GM12874 (cell line): Measurements from ENCODE around the gene STX18.
A peak's percentile ranks its signal among the peaks of the same experiment; 100 is the strongest.

Experiments
- TF ChIP-seq, protein P1 (sequence below): IDR thresholded peaks from 2 replicates; pipeline ENCODE4 v1.5.1; 2011; ENCODE audit warnings: low read depth, mild to moderate bottlenecking, control low read depth, low read length, moderate library complexity; ENCODE audit not compliant: insufficient read depth

STX18 gene

DNA sequence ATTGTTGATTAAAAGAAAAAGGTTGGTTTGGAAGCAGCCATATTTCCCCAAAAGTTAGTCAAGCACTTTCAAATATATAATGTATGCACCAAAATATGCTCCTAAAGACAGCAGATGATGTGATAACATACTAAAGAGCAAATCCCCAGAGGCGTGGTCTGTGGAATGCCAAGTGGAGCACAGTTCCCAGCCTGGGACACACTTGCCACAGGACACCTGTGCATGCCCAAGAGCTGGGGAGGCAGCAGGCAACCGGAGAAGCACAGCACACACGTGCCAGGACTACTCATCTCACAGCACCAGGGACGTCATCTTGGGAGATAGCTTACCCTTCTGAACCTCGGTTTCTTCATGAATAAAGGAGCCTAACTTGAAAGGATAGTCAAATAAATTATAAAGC is 12.5 kb downstream of the STX18 start:
- TF ChIP-seq, protein P1, sequence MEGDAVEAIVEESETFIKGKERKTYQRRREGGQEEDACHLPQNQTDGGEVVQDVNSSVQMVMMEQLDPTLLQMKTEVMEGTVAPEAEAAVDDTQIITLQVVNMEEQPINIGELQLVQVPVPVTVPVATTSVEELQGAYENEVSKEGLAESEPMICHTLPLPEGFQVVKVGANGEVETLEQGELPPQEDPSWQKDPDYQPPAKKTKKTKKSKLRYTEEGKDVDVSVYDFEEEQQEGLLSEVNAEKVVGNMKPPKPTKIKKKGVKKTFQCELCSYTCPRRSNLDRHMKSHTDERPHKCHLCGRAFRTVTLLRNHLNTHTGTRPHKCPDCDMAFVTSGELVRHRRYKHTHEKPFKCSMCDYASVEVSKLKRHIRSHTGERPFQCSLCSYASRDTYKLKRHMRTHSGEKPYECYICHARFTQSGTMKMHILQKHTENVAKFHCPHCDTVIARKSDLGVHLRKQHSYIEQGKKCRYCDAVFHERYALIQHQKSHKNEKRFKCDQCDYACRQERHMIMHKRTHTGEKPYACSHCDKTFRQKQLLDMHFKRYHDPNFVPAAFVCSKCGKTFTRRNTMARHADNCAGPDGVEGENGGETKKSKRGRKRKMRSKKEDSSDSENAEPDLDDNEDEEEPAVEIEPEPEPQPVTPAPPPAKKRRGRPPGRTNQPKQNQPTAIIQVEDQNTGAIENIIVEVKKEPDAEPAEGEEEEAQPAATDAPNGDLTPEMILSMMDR = no peak

DNA sequence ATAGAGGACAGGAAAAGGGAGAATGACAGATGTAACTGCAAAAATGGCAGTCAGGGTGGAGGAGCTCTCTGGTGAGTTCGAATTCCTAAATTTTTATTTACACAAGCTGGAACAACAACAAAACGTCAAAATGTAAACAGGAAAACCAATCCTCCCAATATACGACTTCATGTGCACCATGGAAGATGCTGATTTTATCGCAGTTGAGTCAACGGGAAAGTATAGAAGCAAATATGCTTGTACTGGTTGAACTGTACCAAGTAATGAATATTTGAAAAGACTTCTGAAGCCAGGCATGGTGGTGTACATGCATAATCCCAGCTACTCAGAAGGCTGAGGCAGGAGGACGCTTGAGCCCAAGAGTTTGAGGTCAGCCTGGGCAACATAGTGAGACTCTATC is 15.4 kb downstream of the STX18 start:
- TF ChIP-seq, protein P1 = no peak

DNA sequence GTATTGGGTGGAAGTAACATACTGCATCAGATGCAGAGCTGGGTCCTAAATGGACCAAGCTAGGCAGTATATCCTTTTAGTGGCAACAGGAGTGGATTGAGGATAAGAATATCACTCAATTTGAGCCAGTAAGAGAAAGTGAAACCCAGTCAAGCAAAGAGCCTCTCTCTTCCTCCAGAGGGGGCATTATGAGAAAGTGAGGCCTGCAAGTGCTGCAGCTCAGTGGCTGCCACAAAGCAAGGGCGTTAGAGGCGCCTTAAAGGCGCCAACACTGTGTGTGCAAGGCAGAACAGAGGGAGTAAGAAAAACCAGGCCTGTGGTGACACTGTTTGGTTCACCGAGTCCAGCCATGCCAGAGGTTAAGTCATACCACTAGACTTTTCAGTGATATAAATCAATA is 17.5 kb downstream of the STX18 start:
- TF ChIP-seq, protein P1 = peak; percentile 25

DNA sequence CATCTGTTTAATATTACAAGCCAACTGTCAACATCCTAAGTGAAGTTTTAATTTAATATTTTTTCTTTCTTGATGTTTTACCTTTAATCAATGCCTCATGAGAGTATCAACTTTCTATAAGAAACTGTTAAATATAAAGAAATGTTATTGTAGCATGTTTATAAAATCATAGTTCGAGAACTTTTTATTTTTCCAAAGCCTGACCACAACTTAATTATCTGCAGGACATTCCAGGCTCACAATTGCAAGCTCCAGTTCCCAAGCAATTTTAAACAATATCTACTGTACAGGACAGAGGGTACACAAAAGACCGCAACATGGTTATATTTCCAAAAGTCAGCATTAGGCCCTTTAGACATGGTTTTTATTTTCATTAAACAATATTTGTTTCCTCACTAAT is 20.1 kb downstream of the STX18 start:
- TF ChIP-seq, protein P1 = no peak

DNA sequence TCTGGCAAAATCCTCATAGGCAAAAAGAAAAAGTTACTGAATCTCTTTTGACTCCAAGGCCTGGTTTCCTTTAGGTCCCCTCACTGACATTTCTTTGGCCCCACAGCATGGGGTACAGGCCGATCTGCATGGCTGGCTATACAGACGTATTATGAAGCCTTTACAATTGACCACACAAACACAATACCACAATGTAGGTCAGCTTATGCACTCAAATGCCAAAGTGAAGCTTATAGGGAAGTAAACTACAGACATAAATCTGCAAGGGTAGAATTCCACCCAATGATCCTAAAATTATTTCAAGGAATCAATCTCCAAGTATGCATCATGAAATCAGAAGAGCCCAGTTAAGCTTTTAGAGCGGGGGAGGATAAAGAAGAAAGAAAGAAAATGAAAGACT is 20.7 kb downstream of the STX18 start:
- TF ChIP-seq, protein P1 = no peak

DNA sequence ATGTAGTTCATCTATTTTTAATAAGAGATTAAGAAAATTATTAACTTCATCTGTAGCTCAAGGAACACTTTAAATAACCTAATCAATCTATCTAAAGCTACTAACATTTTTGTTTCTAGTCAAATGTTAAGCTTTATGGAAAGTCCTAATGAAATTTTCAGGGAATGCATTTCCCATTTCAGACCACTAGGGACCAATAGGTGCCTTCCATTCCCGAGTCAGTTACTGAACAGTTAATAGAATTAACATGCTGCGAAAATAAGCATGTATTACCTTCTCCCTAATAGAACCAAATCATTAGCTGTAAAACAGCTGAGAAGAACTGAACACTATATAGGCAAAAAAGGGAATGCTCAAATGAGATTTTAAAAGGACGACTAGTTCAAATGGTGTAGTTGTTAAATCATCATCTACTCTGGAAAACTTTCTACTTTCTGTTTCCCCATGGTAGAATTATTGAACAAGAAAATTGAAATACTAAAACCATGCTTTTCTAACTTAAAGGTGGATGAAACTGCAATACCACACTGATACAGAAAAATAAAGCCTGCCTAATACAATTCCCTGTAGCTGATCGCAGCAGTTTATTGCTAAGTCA is 22.5 kb downstream of the STX18 start:
- TF ChIP-seq, protein P1 = no peak

DNA sequence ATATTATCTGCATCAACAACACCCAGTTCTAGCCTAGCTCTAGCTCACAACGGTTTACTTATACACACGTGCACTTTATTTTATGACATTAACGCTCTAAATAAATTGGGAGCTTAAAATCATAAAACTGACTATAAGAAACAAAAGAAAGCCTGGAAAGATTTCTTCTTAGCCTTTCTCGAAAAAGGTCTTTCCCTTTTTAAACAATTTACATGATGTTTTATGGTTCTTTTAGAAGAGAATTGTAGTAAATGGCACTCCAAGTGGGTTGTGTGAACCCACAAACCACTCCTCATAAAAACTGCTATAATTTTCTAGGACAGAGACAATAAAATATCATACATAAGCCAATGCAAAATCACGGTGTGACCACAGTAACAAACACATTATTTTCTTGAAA is 23.1 kb downstream of the STX18 start:
- TF ChIP-seq, protein P1 = no peak
